ENCODE results near the gene HBZ. TPM values are rescaled to one million over a fixed set of nuclear protein-coding genes. Genes with fewer than 3 reads are reported as not detected.
"Not testable (repeated sequence)": the region's sequence is repeated elsewhere in the genome, so short reads cannot be mapped to it uniquely, and the experiment has no call there.

HBZ gene
- total RNA-seq, 1 experiment from 2014 or later = not detected

- in situ Hi-C loops (cut with HindIII; ENCODE audit: low sequenced_read_pairs) = no loop called here
- DNase-seq (ENCODE audit: low spot score) = no peak
Observed at GRCh38 chr16:192686-193085, 40.2 kb downstream of the HBZ start.

DNA sequence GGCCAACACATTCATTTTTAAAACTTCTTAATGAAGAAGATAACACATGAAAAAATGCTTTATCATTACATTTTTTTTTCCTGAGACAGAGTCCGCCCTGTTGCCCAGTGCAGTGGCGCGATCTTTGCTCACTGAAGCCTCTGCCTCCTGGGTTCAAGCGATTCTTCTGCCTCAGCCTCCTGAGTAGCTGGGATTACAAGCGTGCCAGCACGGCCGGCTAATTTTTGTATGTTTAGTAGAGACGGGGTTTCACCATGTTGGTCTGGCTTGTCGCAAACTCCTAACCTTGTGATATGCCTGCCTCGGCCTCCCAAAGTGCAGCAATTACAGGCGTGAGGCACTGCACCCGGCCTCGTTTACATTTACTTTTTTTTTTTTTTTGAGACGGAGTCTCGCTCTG is 41.0 kb downstream of the HBZ start:
- no peak for DNase-seq (ENCODE audit: low spot score)
- in situ Hi-C loops (cut with HindIII; ENCODE audit: low sequenced_read_pairs) = no loop called here

- in situ Hi-C loops (cut with HindIII; ENCODE audit: low sequenced_read_pairs) = no loop called here
- no peak for DNase-seq (ENCODE audit: low spot score)
Observed at GRCh38 chr16:194516-194915, 42.1 kb downstream of the HBZ start.

- no peak for DNase-seq (ENCODE audit: low spot score)
- in situ Hi-C loops (cut with HindIII; ENCODE audit: low sequenced_read_pairs) = no loop called here
Observed at GRCh38 chr16:200388-200787, 47.9 kb downstream of the HBZ start.

DNA sequence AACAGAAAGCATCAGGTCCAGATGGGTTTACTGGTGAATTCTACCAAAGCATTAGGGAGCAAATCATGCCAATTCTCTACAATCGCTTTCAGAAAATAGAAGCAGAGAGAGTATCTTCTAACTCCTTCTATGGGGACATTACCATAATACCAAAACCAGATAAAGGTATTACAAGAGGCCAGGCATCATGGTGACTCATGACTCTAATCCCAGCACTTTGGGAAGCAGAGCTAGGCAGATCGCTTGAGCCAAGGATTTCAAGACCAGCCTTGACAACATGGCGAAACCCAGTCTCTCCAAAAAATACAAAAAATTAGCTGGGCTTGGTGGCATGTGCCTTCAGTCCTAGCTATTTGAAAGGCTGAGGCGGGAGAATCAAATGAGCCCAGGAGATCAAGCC is 50.8 kb downstream of the HBZ start:
- in situ Hi-C loops (cut with HindIII; ENCODE audit: low sequenced_read_pairs) = no loop called here
- no peak for DNase-seq (ENCODE audit: low spot score)

- in situ Hi-C loops (cut with HindIII; ENCODE audit: low sequenced_read_pairs); DNase-seq (ENCODE audit: low spot score): not testable (repeated sequence)
Observed at GRCh38 chr16:204046-204445, 51.6 kb downstream of the HBZ start.

Other genes starting within 250 kb of the HBZ start
- gene POLR3K, start 99.0 kb upstream of the HBZ start, total RNA-seq (2014; rRNA removed; shearing (Covaris generic)) = 19.2 and 36.9 TPM in 2 replicates
- 53.9 and 57.0 TPM in 2 replicates for gene SNRNP25, start 98.8 kb upstream of the HBZ start, total RNA-seq (2014; rRNA removed; shearing (Covaris generic))
- 21.4 and 24.9 TPM in 2 replicates for gene RHBDF1, start 80.0 kb upstream of the HBZ start, total RNA-seq (2014; rRNA removed; shearing (Covaris generic))
- 158 and 323 TPM in 2 replicates for gene MPG, start 74.4 kb upstream of the HBZ start, total RNA-seq (2014; rRNA removed; shearing (Covaris generic))
- 4.5 and 11.2 TPM in 2 replicates for gene NPRL3, start 14.0 kb upstream of the HBZ start, total RNA-seq (2014; rRNA removed; shearing (Covaris generic))
- gene HBM, start 13.3 kb downstream of the HBZ start, total RNA-seq (2014; rRNA removed; shearing (Covaris generic)) = not detected in 2 replicates
- gene HBA2, start 20.2 kb downstream of the HBZ start, total RNA-seq (2014; rRNA removed; shearing (Covaris generic)) = not detected in 2 replicates
- not detected in 2 replicates for gene HBA1, start 24.0 kb downstream of the HBZ start, total RNA-seq (2014; rRNA removed; shearing (Covaris generic))
- 1.1 and 19.9 TPM in 2 replicates for gene HBQ1, start 27.8 kb downstream of the HBZ start, total RNA-seq (2014; rRNA removed; shearing (Covaris generic))
- 45.8 and 56.7 TPM in 2 replicates for gene LUC7L, start 76.8 kb downstream of the HBZ start, total RNA-seq (2014; rRNA removed; shearing (Covaris generic))
- 70.3 and 97.6 TPM in 2 replicates for gene FAM234A, start 82.2 kb downstream of the HBZ start, total RNA-seq (2014; rRNA removed; shearing (Covaris generic))
- 0.37 TPM in 1 of 2 replicates, not detected in the other for gene RGS11, start 123.3 kb downstream of the HBZ start, total RNA-seq (2014; rRNA removed; shearing (Covaris generic))
- 2.6 and 12.2 TPM in 2 replicates for gene ARHGDIG, start 127.9 kb downstream of the HBZ start, total RNA-seq (2014; rRNA removed; shearing (Covaris generic))
- not detected in 2 replicates for gene PDIA2, start 130.5 kb downstream of the HBZ start, total RNA-seq (2014; rRNA removed; shearing (Covaris generic))
- gene AXIN1, start 200.1 kb downstream of the HBZ start, total RNA-seq (2014; rRNA removed; shearing (Covaris generic)) = 45.5 and 46.3 TPM in 2 replicates
- 250 and 260 TPM in 2 replicates for gene MRPL28, start 217.9 kb downstream of the HBZ start, total RNA-seq (2014; rRNA removed; shearing (Covaris generic))
- 53.0 and 60.8 TPM in 2 replicates for gene PGAP6, start 229.3 kb downstream of the HBZ start, total RNA-seq (2014; rRNA removed; shearing (Covaris generic))
- gene NME4, start 244.6 kb downstream of the HBZ start, total RNA-seq (2014; rRNA removed; shearing (Covaris generic)) = 312 and 362 TPM in 2 replicates
- 13.0 and 13.7 TPM in 2 replicates for gene DECR2, start 249.2 kb downstream of the HBZ start, total RNA-seq (2014; rRNA removed; shearing (Covaris generic))

Measured in G401 (cell line).